ENCODE measurements around the gene KCNJ5.

- TF ChIP-seq POLR2AphosphoS5 (IDR thresholded peaks at IDR 0.05) (no peak), EP300 (IDR thresholded peaks at IDR 0.05) (no peak)
Observed at GRCh38 chr11:128846985-128847384, 44.2 kb upstream of the KCNJ5 start.
